H1 (cell line): ENCODE results near the gene CACNB2. TPM values are rescaled to one million over a fixed set of nuclear protein-coding genes. Genes with fewer than 3 reads are reported as not detected.

ENCODE experiments used
- BCL11A ChIP-seq, 2 experiments: IDR thresholded peaks; one replicate each; pipeline ENCODE4 v1.6.1; 2011; ENCODE audit warnings: low read depth in 2 of 2, low read length in 2 of 2, mild to moderate bottlenecking in 2 of 2
- CBX5 ChIP-seq: fragments of 300-800, 300-1000 bp; sonication (generic); IDR thresholded peaks from 2 replicates; pipeline ENCODE4 v1.7.1; 2016; ENCODE audit warnings: antibody characterized with exemption, low read length, low read depth
- CHD1 ChIP-seq: IDR thresholded peaks from 2 replicates; pipeline ENCODE4 v1.6.1; 2012; ENCODE audit warnings: low read depth, low read length, improper control_type of control experiment
- EZH2 ChIP-seq: fragments of 200-600 bp; sonication (generic); IDR thresholded peaks from 2 replicates; pipeline ENCODE4 v1.7.1; 2012; ENCODE audit warnings: low read depth, mild to moderate bottlenecking, moderate library complexity, low read length, inconsistent platforms; ENCODE audit not compliant: severe bottlenecking
- GABPA ChIP-seq: IDR thresholded peaks from 2 replicates; pipeline ENCODE4 v1.6.1; 2011; ENCODE audit warnings: mild to moderate bottlenecking, low read length, moderate library complexity, borderline replicate concordance; ENCODE audit not compliant: insufficient read depth
- GTF2F1 ChIP-seq: IDR thresholded peaks from 2 replicates; pipeline ENCODE4 v1.6.1; 2012; ENCODE audit warnings: low read depth, low read length, improper control_type of control experiment, borderline replicate concordance
- JUN ChIP-seq: IDR thresholded peaks from 2 replicates; pipeline ENCODE4 v1.6.1; 2011; ENCODE audit warnings: low read depth, mild to moderate bottlenecking, improper control_type of control experiment, low read length
- SP1 ChIP-seq: IDR thresholded peaks from 2 replicates; pipeline ENCODE4 v1.6.1; 2011; ENCODE audit warnings: low read depth, low read length
- USF2 ChIP-seq: IDR thresholded peaks from 2 replicates; pipeline ENCODE4 v1.6.1; 2011; ENCODE audit warnings: low read length, improper control_type of control experiment
- YY1 ChIP-seq: IDR thresholded peaks from 2 replicates; pipeline ENCODE4 v1.6.1; 2011; ENCODE audit warnings: low read depth, mild to moderate bottlenecking, low read length
- polyA plus RNA-seq, 7 experiments: library from polyadenylated mRNA; depleted of rRNA in 3 of 7; stranded (reverse) in 5 of 7; unstranded in 2 of 7; fragments of >200 nt in 5 of 7; fragments of 200-250 nt in 2 of 7; gene quantifications; 1 replicate in 5 of 7; 2 replicates in 1 of 7; 4 replicates in 1 of 7; pipeline versions ENCODE4 v1.2.1 to v1.2.3, GENCODE V29; 2011 to 2013; ENCODE audit warnings: missing spikeins in 2 of 7, mixed read lengths in 2 of 7
- total RNA-seq: library from RNA; stranded (reverse); fragmentation: NEBNext Ultra II Directional; extraction: Animal tissue kit (Norgen Biotek cat#: 25700); gene quantifications from 2 replicates; pipeline ENCODE4 v1.2.1, GENCODE V29; 2021
- TF ChIP-seq, protein P1 (sequence below): fragments of 300-600 bp; sonication (generic); IDR thresholded peaks from 2 replicates; pipeline ENCODE4 v1.7.1; 2012; ENCODE audit warnings: low read length, moderate library complexity, mild to moderate bottlenecking, inconsistent platforms; ENCODE audit not compliant: insufficient replicate concordance

CACNB2 gene
- total and polyA plus RNA-seq, 2 of the 8 experiments (the other 6 are each of a cell fraction or from before 2014, with no cell fraction given): 2.4 to 3.2 TPM

- TF ChIP-seq, protein P1, sequence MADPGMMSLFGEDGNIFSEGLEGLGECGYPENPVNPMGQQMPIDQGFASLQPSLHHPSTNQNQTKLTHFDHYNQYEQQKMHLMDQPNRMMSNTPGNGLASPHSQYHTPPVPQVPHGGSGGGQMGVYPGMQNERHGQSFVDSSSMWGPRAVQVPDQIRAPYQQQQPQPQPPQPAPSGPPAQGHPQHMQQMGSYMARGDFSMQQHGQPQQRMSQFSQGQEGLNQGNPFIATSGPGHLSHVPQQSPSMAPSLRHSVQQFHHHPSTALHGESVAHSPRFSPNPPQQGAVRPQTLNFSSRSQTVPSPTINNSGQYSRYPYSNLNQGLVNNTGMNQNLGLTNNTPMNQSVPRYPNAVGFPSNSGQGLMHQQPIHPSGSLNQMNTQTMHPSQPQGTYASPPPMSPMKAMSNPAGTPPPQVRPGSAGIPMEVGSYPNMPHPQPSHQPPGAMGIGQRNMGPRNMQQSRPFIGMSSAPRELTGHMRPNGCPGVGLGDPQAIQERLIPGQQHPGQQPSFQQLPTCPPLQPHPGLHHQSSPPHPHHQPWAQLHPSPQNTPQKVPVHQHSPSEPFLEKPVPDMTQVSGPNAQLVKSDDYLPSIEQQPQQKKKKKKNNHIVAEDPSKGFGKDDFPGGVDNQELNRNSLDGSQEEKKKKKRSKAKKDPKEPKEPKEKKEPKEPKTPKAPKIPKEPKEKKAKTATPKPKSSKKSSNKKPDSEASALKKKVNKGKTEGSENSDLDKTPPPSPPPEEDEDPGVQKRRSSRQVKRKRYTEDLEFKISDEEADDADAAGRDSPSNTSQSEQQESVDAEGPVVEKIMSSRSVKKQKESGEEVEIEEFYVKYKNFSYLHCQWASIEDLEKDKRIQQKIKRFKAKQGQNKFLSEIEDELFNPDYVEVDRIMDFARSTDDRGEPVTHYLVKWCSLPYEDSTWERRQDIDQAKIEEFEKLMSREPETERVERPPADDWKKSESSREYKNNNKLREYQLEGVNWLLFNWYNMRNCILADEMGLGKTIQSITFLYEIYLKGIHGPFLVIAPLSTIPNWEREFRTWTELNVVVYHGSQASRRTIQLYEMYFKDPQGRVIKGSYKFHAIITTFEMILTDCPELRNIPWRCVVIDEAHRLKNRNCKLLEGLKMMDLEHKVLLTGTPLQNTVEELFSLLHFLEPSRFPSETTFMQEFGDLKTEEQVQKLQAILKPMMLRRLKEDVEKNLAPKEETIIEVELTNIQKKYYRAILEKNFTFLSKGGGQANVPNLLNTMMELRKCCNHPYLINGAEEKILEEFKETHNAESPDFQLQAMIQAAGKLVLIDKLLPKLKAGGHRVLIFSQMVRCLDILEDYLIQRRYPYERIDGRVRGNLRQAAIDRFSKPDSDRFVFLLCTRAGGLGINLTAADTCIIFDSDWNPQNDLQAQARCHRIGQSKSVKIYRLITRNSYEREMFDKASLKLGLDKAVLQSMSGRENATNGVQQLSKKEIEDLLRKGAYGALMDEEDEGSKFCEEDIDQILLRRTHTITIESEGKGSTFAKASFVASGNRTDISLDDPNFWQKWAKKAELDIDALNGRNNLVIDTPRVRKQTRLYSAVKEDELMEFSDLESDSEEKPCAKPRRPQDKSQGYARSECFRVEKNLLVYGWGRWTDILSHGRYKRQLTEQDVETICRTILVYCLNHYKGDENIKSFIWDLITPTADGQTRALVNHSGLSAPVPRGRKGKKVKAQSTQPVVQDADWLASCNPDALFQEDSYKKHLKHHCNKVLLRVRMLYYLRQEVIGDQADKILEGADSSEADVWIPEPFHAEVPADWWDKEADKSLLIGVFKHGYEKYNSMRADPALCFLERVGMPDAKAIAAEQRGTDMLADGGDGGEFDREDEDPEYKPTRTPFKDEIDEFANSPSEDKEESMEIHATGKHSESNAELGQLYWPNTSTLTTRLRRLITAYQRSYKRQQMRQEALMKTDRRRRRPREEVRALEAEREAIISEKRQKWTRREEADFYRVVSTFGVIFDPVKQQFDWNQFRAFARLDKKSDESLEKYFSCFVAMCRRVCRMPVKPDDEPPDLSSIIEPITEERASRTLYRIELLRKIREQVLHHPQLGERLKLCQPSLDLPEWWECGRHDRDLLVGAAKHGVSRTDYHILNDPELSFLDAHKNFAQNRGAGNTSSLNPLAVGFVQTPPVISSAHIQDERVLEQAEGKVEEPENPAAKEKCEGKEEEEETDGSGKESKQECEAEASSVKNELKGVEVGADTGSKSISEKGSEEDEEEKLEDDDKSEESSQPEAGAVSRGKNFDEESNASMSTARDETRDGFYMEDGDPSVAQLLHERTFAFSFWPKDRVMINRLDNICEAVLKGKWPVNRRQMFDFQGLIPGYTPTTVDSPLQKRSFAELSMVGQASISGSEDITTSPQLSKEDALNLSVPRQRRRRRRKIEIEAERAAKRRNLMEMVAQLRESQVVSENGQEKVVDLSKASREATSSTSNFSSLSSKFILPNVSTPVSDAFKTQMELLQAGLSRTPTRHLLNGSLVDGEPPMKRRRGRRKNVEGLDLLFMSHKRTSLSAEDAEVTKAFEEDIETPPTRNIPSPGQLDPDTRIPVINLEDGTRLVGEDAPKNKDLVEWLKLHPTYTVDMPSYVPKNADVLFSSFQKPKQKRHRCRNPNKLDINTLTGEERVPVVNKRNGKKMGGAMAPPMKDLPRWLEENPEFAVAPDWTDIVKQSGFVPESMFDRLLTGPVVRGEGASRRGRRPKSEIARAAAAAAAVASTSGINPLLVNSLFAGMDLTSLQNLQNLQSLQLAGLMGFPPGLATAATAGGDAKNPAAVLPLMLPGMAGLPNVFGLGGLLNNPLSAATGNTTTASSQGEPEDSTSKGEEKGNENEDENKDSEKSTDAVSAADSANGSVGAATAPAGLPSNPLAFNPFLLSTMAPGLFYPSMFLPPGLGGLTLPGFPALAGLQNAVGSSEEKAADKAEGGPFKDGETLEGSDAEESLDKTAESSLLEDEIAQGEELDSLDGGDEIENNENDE: no peak
- no peak for TF ChIP-seq JUN
- TF ChIP-seq BCL11A (IDR thresholded peaks at IDR 0.05; ENCODE audit: low read depth in 2 of 2, low read length in 2 of 2): no peak
- no peak for TF ChIP-seq YY1
- no peak for TF ChIP-seq GTF2F1
- no peak for TF ChIP-seq SP1
- TF ChIP-seq USF2: no peak
- no peak for TF ChIP-seq CBX5
- TF ChIP-seq GABPA: no peak
- no peak for TF ChIP-seq CHD1
- no peak for TF ChIP-seq EZH2
Observed at GRCh38 chr10:18576586-18576985, 436.4 kb downstream of the CACNB2 start (continued).
